GM18511 (cell line): ENCODE measurements around the gene RPN2.
"Not testable (repeated sequence)": the region's sequence is repeated elsewhere in the genome, so short reads cannot be mapped to it uniquely, and the experiment has no call there.

ENCODE experiments used
- ATAC-seq: cut with Tn5 transposase; IDR thresholded peaks from one replicate; pipeline ENCODE4 v1.9.1; 2021; ENCODE audit warnings: mild to moderate bottlenecking, moderate library complexity; ENCODE audit not compliant: unreplicated experiment

Gene RPN2

GRCh38 chr20:37178839-37179682 lies at the start of gene RPN2, which contains the start of gene MROH8:
Gene RPN2 (plus strand): TSS chr20:37179330. CDS start chr20:37179357, 27 bp downstream.
Gene MROH8 (minus strand): TSS chr20:37179548.
- ATAC-seq = peak; percentile 94

- ATAC-seq = no peak
Measured at GRCh38 chr20:37131486-37131885, 47.6 kb upstream of the RPN2 start.

GRCh38 chr20:37133952-37134351 lies 45.2 kb upstream of the RPN2 start:
- ATAC-seq = no peak

- no peak for ATAC-seq
Measured at GRCh38 chr20:37137547-37137946, 41.6 kb upstream of the RPN2 start.

- no peak for ATAC-seq
Measured at GRCh38 chr20:37142708-37143107, 36.4 kb upstream of the RPN2 start.

- no peak for ATAC-seq
Measured at GRCh38 chr20:37144856-37145404, 34.2 kb upstream of the RPN2 start.

GRCh38 chr20:37147250-37147649 lies 31.9 kb upstream of the RPN2 start:
- ATAC-seq = no peak

GRCh38 chr20:37150864-37151263 lies 28.3 kb upstream of the RPN2 start:
- not testable (repeated sequence) for ATAC-seq

- no peak for ATAC-seq
Measured at GRCh38 chr20:37151529-37151928, 27.6 kb upstream of the RPN2 start.

GRCh38 chr20:37152284-37152683 lies 26.8 kb upstream of the RPN2 start:
- ATAC-seq = no peak

- no peak for ATAC-seq
Measured at GRCh38 chr20:37154684-37155298, 24.3 kb upstream of the RPN2 start.

- ATAC-seq = no peak
Measured at GRCh38 chr20:37155987-37156386, 23.1 kb upstream of the RPN2 start.

- ATAC-seq = no peak
Measured at GRCh38 chr20:37158248-37158647, 20.9 kb upstream of the RPN2 start.

GRCh38 chr20:37160683-37161082 lies 18.4 kb upstream of the RPN2 start:
- no peak for ATAC-seq

GRCh38 chr20:37161830-37162549 lies 17.1 kb upstream of the RPN2 start:
- ATAC-seq = no peak

GRCh38 chr20:37162646-37163045 lies 16.5 kb upstream of the RPN2 start:
- no peak for ATAC-seq

GRCh38 chr20:37163832-37164554 lies 15.1 kb upstream of the RPN2 start:
- ATAC-seq = no peak

- ATAC-seq = no peak
Measured at GRCh38 chr20:37165031-37165430, 14.1 kb upstream of the RPN2 start.

GRCh38 chr20:37166867-37167266 lies 12.3 kb upstream of the RPN2 start:
- no peak for ATAC-seq

GRCh38 chr20:37172836-37173235 lies 6.3 kb upstream of the RPN2 start:
- ATAC-seq = no peak
